A673 (cell line): Measurements from ENCODE around the gene DLEU7. TPM values are rescaled to one million over a fixed set of nuclear protein-coding genes. Genes with fewer than 3 reads are reported as not detected.

Experiments
- BruUV-seq: library from RNA; stranded (reverse); fragments of 400-500 nt; replicated peaks from 2 replicates; lab custom pipeline; 2021; lab: Mats Ljungman, UMichigan
- CTCF ChIA-PET: fragments of 300-600 bp; sonication (Branson Sonifier 250); formaldehyde crosslinking; loops from one replicate; lab custom pipeline; 2022; ENCODE audit warnings: antibody characterized with exemption; lab: Charles Lee
- POLR2A ChIA-PET: fragments of 300-600 bp; sonication (Branson Sonifier 250); formaldehyde crosslinking; loops from one replicate; lab custom pipeline; 2022; ENCODE audit warnings: antibody characterized with exemption; ENCODE audit not compliant: low non-redundant PET; lab: Charles Lee
- DNase-seq: peaks from one replicate; pipeline ENCODE4 v3.0.0-alpha.2; 2015; ENCODE audit warnings: low spot score
- H3K27ac ChIP-seq: fragments of 200-600 bp; sonication (generic); 2 replicates; pipeline ENCODE4 v1.5.1; 2016; ENCODE audit warnings: mixed run types, low read depth, mild to moderate bottlenecking, mixed read lengths, antibody characterized with exemption, low read length; ENCODE audit not compliant: poor library complexity, severe bottlenecking
- H3K27me3 ChIP-seq: fragments of 200-600 bp; sonication (generic); replicated peaks from 2 replicates; pipeline ENCODE4 v1.6.1; 2017; ENCODE audit warnings: mixed run types, low read depth, mild to moderate bottlenecking, mixed read lengths, antibody characterized with exemption, low read length; ENCODE audit not compliant: insufficient read depth, poor library complexity
- H3K36me3 ChIP-seq: fragments of 200-600 bp; sonication (generic); 2 replicates; pipeline ENCODE4 v1.6.1; 2016; ENCODE audit warnings: mixed run types, mild to moderate bottlenecking, mixed read lengths, antibody characterized with exemption, low read length; ENCODE audit not compliant: insufficient read depth, poor library complexity, severe bottlenecking
- H3K4me1 ChIP-seq: fragments of 200-600 bp; sonication (generic); 2 replicates; pipeline ENCODE4 v1.6.1; 2017; ENCODE audit warnings: mixed run types, mild to moderate bottlenecking, mixed read lengths, antibody characterized with exemption, low read length; ENCODE audit not compliant: insufficient read depth, poor library complexity, severe bottlenecking
- H3K4me3 ChIP-seq: fragments of 200-600 bp; sonication (generic); 2 replicates; pipeline ENCODE4 v1.5.1; 2016; ENCODE audit warnings: low read depth, mixed run types, mild to moderate bottlenecking, mixed read lengths, low read length; ENCODE audit not compliant: poor library complexity, severe bottlenecking
- H3K9me3 ChIP-seq: fragments of 200-600 bp; sonication (generic); 2 replicates; pipeline ENCODE4 v1.6.1; 2016; ENCODE audit warnings: mixed run types, low read depth, mild to moderate bottlenecking, mixed read lengths, antibody characterized with exemption, low read length; ENCODE audit not compliant: poor library complexity, severe bottlenecking
- EZH2 ChIP-seq: fragments of 200-600 bp; sonication (generic); IDR thresholded peaks from 2 replicates; pipeline ENCODE4 v1.6.1; 2017; ENCODE audit warnings: borderline replicate concordance, low read depth, mild to moderate bottlenecking, mixed read lengths, antibody characterized with exemption, low read length; ENCODE audit not compliant: poor library complexity, severe bottlenecking
- intact Hi-C: fragments of 100-400 bp; cut with micrococcal nuclease; formaldehyde crosslinking; loops from one replicate; pipeline ENCODE4 v1.10.0; 2022; ENCODE audit not compliant: unreplicated experiment
- total RNA-seq: library from RNA; stranded (reverse); gene quantifications from 2 replicates; pipeline ENCODE4 v1.2.3, GENCODE V29; 2021
- TF ChIP-seq, protein P1 (sequence below): fragments of 300-800, 200-600 bp; sonication (generic); conservative IDR thresholded peaks from 2 replicates; pipeline ENCODE4 v1.5.1; 2017; ENCODE audit warnings: low read depth, mild to moderate bottlenecking, antibody characterized with exemption, low read length, moderate library complexity, mixed read lengths

The DLEU7 gene
- total RNA-seq, 1 experiment from 2014 or later, result not detected

DNA sequence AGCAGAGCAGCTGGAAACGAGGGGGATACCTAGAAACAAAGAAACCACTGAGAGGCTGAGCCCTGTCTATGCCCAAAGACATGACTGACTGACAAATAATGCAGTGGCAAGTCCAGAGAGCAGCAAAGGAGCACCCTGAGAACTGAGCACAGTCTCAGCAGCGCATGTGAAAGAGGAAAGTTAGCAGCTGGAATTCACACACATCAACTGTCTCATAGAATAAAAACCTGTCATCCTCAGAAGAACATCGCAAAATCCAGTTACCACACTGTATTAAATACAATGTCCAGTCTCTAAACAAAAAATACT lies 24.1 kb upstream of the DLEU7 start:
- H3K4me1 ChIP-seq, result no peaks in the 10 kb centered on the region
- POLR2A ChIA-PET, result no interaction called here
- no peak overlapping the region for H3K27ac ChIP-seq
- no peaks in the 10 kb centered on the region for H3K27me3 ChIP-seq
- no peak for DNase-seq
- H3K36me3 ChIP-seq, result no peaks in the 10 kb centered on the region
- H3K4me3 ChIP-seq, result no peak overlapping the region
- CTCF ChIA-PET, result no interaction called here
- TF ChIP-seq, protein P1, sequence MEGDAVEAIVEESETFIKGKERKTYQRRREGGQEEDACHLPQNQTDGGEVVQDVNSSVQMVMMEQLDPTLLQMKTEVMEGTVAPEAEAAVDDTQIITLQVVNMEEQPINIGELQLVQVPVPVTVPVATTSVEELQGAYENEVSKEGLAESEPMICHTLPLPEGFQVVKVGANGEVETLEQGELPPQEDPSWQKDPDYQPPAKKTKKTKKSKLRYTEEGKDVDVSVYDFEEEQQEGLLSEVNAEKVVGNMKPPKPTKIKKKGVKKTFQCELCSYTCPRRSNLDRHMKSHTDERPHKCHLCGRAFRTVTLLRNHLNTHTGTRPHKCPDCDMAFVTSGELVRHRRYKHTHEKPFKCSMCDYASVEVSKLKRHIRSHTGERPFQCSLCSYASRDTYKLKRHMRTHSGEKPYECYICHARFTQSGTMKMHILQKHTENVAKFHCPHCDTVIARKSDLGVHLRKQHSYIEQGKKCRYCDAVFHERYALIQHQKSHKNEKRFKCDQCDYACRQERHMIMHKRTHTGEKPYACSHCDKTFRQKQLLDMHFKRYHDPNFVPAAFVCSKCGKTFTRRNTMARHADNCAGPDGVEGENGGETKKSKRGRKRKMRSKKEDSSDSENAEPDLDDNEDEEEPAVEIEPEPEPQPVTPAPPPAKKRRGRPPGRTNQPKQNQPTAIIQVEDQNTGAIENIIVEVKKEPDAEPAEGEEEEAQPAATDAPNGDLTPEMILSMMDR, result no peak
- TF ChIP-seq EZH2, result no peak
- intact Hi-C loops, result no loop called here
- H3K9me3 ChIP-seq, result no peaks in the 10 kb centered on the region
- BruUV-seq, result no TSS peak

DNA sequence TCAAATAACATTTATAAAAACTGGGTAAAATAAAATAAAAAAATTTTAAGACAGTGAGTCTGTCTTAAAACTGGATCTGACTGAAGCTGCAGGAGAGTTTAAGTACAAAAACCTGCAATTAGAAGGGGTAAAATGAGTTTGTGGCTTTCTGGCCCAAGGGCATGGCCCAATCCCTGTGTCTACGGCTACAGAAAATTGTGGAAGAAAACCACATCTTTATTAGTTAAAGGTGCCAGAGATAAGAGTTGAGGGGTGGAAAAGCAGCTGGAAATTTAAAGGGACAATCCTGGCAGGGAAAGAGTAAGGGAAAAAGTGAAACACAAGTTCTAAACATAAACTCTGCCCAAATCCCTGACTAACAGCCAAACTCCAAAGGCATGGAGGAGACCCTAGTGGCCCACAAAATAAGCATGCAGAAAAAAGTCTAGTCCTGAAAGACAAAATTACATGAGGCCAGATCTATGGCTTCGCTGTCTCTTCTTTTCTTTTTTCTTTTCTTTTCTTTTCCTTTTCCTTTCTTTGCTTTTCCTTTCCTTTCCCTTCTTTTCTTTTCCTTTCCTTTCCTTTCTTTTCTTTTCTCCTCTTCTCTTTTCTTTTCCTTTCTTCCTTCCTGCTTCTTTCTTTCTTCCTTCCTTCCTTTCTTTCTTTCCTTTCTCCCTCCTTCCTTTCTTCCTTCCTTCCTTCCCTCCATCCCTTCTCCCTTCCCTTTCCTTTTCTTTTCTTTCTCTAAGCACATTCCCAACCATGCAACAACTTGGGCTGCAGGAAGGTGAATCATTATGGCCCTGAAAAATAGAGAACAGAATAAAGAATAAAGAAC lies 23.5 kb upstream of the DLEU7 start:
- Histone ChIP-seq H3K9me3 (no peaks in the 10 kb centered on the region), H3K4me1 (no peaks in the 10 kb centered on the region), H3K27me3 (no peaks in the 10 kb centered on the region), H3K27ac (no peak overlapping the region), H3K36me3 (no peaks in the 10 kb centered on the region), H3K4me3 (no peak overlapping the region)
- no peak for DNase-seq
- POLR2A ChIA-PET, result no interaction called here
- intact Hi-C loops, result no loop called here
- CTCF ChIA-PET, result no interaction called here
- TF ChIP-seq, protein P1, result no peak
- TF ChIP-seq EZH2, result no peak
- BruUV-seq, result no TSS peak

GRCh38 chr13:50864492-50864891 lies 21.0 kb upstream of the DLEU7 start:
- Histone ChIP-seq H3K27me3 (no peaks in the 10 kb centered on the region), H3K36me3 (no peaks in the 10 kb centered on the region), H3K4me1 (no peaks in the 10 kb centered on the region), H3K9me3 (no peaks in the 10 kb centered on the region), H3K27ac (no peak overlapping the region), H3K4me3 (no peak overlapping the region)
- no TSS peak for BruUV-seq
- no peak for DNase-seq
- TF ChIP-seq EZH2, result no peak
- TF ChIP-seq, protein P1, result no peak
- ChIA-PET CTCF (no interaction called here), POLR2A (no interaction called here)
- intact Hi-C loops, result no loop called here
